Measurements from ENCODE around the gene OR4K15.

DNA sequence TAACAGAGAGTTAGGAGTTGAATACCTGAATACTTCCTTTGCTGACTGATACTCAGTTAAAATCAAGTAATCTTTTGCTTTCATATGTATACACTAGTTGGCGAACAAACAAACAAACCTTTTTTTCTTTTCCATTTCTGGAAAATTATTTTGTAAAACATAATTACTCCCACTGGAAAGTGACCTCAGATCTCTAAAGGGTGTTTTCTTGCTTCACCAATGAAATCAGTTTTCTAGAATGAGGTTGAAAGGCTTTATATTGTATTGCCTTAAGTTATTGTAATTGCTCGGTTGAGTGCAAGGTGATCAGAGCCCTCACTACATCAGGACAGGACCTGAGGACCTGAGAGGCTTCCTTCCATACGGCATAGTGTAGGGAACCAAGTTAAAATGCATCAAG lies 44.8 kb upstream of the OR4K15 start, which contains the start of gene OR4K1:
- no peak for TF ChIP-seq POLR2A (IDR thresholded peaks at IDR 0.05)
- TF ChIP-seq, protein P1, sequence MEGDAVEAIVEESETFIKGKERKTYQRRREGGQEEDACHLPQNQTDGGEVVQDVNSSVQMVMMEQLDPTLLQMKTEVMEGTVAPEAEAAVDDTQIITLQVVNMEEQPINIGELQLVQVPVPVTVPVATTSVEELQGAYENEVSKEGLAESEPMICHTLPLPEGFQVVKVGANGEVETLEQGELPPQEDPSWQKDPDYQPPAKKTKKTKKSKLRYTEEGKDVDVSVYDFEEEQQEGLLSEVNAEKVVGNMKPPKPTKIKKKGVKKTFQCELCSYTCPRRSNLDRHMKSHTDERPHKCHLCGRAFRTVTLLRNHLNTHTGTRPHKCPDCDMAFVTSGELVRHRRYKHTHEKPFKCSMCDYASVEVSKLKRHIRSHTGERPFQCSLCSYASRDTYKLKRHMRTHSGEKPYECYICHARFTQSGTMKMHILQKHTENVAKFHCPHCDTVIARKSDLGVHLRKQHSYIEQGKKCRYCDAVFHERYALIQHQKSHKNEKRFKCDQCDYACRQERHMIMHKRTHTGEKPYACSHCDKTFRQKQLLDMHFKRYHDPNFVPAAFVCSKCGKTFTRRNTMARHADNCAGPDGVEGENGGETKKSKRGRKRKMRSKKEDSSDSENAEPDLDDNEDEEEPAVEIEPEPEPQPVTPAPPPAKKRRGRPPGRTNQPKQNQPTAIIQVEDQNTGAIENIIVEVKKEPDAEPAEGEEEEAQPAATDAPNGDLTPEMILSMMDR (IDR thresholded peaks at IDR 0.05) = no peak

Measured in ovary (tissue), 3 donors.